Panc1 (cell line): ENCODE measurements around the gene WNT3A.

ENCODE experiments used
- POLR2AphosphoS5 ChIP-seq: IDR thresholded peaks from 2 replicates; pipeline ENCODE4 v1.6.1; 2012; ENCODE audit warnings: mild to moderate bottlenecking, low read depth, low read length, moderate library complexity
- TF ChIP-seq, protein P1 (sequence below): fragments of 450-650 bp; IDR thresholded peaks from 2 replicates; pipeline ENCODE4 v1.5.1; 2017; ENCODE audit warnings: mild to moderate bottlenecking

GRCh38 chr1:228079013-228079412, 72.2 kb downstream of the WNT3A start:
- TF ChIP-seq, protein P1, sequence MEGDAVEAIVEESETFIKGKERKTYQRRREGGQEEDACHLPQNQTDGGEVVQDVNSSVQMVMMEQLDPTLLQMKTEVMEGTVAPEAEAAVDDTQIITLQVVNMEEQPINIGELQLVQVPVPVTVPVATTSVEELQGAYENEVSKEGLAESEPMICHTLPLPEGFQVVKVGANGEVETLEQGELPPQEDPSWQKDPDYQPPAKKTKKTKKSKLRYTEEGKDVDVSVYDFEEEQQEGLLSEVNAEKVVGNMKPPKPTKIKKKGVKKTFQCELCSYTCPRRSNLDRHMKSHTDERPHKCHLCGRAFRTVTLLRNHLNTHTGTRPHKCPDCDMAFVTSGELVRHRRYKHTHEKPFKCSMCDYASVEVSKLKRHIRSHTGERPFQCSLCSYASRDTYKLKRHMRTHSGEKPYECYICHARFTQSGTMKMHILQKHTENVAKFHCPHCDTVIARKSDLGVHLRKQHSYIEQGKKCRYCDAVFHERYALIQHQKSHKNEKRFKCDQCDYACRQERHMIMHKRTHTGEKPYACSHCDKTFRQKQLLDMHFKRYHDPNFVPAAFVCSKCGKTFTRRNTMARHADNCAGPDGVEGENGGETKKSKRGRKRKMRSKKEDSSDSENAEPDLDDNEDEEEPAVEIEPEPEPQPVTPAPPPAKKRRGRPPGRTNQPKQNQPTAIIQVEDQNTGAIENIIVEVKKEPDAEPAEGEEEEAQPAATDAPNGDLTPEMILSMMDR, result no peak
- TF ChIP-seq POLR2AphosphoS5, result no peak
